Transverse colon (tissue), 4 donors: ENCODE measurements around the gene UNC13B.

ENCODE experiments used
- CTCF ChIP-seq, 5 experiments: fragments of 200-600 bp in 3 of 5; fragments of 450-650 bp in 2 of 5; sonication (generic) in 3 of 5; IDR thresholded peaks; 1 replicate in 2 of 5; 2 replicates in 3 of 5; pipeline ENCODE4 v1.5.1; 2016 to 2017; ENCODE audit warnings: antibody characterized with exemption in 5 of 5, inconsistent platforms in 3 of 5, mild to moderate bottlenecking in 2 of 5, moderate library complexity in 1 of 5
- EP300 ChIP-seq: sonication (generic); formaldehyde crosslinking; IDR thresholded peaks from one replicate; pipeline ENCODE4 v1.6.1; 2017; ENCODE audit warnings: antibody characterized with exemption, low read depth
- POLR2A ChIP-seq: fragments of 450-650 bp; IDR thresholded peaks from one replicate; pipeline ENCODE4 v1.6.1; 2016; ENCODE audit warnings: antibody characterized with exemption, mild to moderate bottlenecking, moderate library complexity
- POLR2AphosphoS5 ChIP-seq, 3 donors: sonication (generic); formaldehyde crosslinking; IDR thresholded peaks; one replicate each; pipeline ENCODE4 v1.6.1; 2016; ENCODE audit warnings: antibody characterized with exemption in 3 of 3

- TF ChIP-seq CTCF (IDR thresholded peaks at IDR 0.05): no peak
- TF ChIP-seq POLR2A: no peak
- no peak for TF ChIP-seq POLR2AphosphoS5 (IDR thresholded peaks at IDR 0.05)
- TF ChIP-seq EP300: no peak
These were observed 261.7 kb downstream of the UNC13B start for GRCh38 chr9:35423499-35423898.
